IMR-90 (cell line): ENCODE results near the gene GJA4.

Source experiments
- CEBPB ChIP-seq: IDR thresholded peaks from 2 replicates; pipeline ENCODE4 v1.6.1; 2012; ENCODE audit warnings: low read depth, low read length, improper control_type of control experiment
- CTCF ChIP-seq: conservative IDR thresholded peaks from 2 replicates; pipeline ENCODE4 v1.5.1; 2012; ENCODE audit warnings: mild to moderate bottlenecking, low read depth, low read length, improper control_type of control experiment
- ELK1 ChIP-seq: fragments of 150-350 bp; IDR thresholded peaks from 2 replicates; pipeline ENCODE4 v1.6.1; 2016; ENCODE audit warnings: low read depth, mild to moderate bottlenecking, low read length, moderate library complexity, borderline replicate concordance
- MXI1 ChIP-seq: IDR thresholded peaks from 2 replicates; pipeline ENCODE4 v1.6.1; 2012; ENCODE audit warnings: low read depth, mild to moderate bottlenecking, low read length, moderate library complexity, borderline replicate concordance
- POLR2A ChIP-seq: IDR thresholded peaks from 2 replicates; pipeline ENCODE4 v1.6.1; 2012; ENCODE audit warnings: mild to moderate bottlenecking, low read depth, low read length

- TF ChIP-seq CTCF (no peak), POLR2A (no peak), CEBPB (no peak), MXI1 (no peak), ELK1 (no peak)
Measured at GRCh38 chr1:34844252-34844634, 51.4 kb downstream of the GJA4 start.
